Smooth muscle cell of the umbilical artery (primary cell): ENCODE results near the gene PCBP1. TPM values are rescaled to one million over a fixed set of nuclear protein-coding genes. Genes with fewer than 3 reads are reported as not detected.

Source experiments
- total RNA-seq: library from RNA; depleted of rRNA; stranded (reverse); fragments of >200 nt; gene quantifications from 2 replicates; pipeline ENCODE4 v1.2.3, GENCODE V29; 2014

PCBP1 gene
- 33.6 and 68.9 TPM in 2 replicates for total RNA-seq

GRCh38 chr2:70086838-70087701 is at the start of gene PCBP1:
TSS of gene PCBP1 (plus strand) at chr2:70087477. CDS start at chr2:70087744, 267 bp downstream.

Other genes starting within 250 kb of the PCBP1 start
- 45.1 and 66.7 TPM in 2 replicates for gene SNRNP27, start 193.5 kb upstream of the PCBP1 start, total RNA-seq
- gene MXD1, start 172.4 kb upstream of the PCBP1 start, total RNA-seq: 6.5 and 8.9 TPM in 2 replicates
- 0.14 and 0.30 TPM in 2 replicates for gene ASPRV1, start 125.8 kb upstream of the PCBP1 start, total RNA-seq
- 23.2 and 23.8 TPM in 2 replicates for gene C2orf42, start 103.5 kb downstream of the PCBP1 start, total RNA-seq
- 115 and 123 TPM in 2 replicates for gene TIA1, start 161.2 kb downstream of the PCBP1 start, total RNA-seq
- gene PCYOX1, start 170.7 kb downstream of the PCBP1 start, total RNA-seq: 106 and 112 TPM in 2 replicates
- 83.8 and 181 TPM in 2 replicates for gene SNRPG, start 206.3 kb downstream of the PCBP1 start, total RNA-seq
- 24.9 and 29.2 TPM in 2 replicates for gene FAM136A, start 214.6 kb downstream of the PCBP1 start, total RNA-seq